HL-60 (cell line): ENCODE measurements around the gene TAGAP.
A peak's percentile ranks its signal among the peaks of the same experiment; 100 is the strongest.

Experiments
- DNase-seq, 2 experiments: peaks; one replicate each; pipeline ENCODE4 v3.0.0-alpha.2; 2010 to 2020; ENCODE audit warnings: low read depth in 1 of 2, low spot score in 1 of 2
- H3K27ac ChIP-seq: fragments of 250-450 bp; sonication (Bioruptor Pico); replicated peaks from 2 replicates; pipeline ENCODE4 v1.5.1; 2020; ENCODE audit warnings: mild to moderate bottlenecking, moderate library complexity
- H3K27me3 ChIP-seq: fragments of 250-450 bp; sonication (Bioruptor Pico); 2 replicates; pipeline ENCODE4 v1.5.1; 2021; ENCODE audit warnings: mild to moderate bottlenecking, moderate library complexity; ENCODE audit not compliant: insufficient read depth, poor library complexity, severe bottlenecking
- H3K4me3 ChIP-seq: replicated peaks from 2 replicates; pipeline ENCODE4 v1.5.1; 2011; ENCODE audit warnings: mild to moderate bottlenecking, control low read depth, low read length; ENCODE audit not compliant: insufficient read depth
- CTCF ChIP-seq: IDR thresholded peaks from one replicate; pipeline ENCODE4 v1.5.1; 2011; ENCODE audit warnings: low read length, control low read depth, inconsistent platforms; ENCODE audit not compliant: insufficient read depth
- GABPA ChIP-seq: IDR thresholded peaks from 2 replicates; pipeline ENCODE4 v1.6.1; 2012; ENCODE audit warnings: low read depth
- POLR2AphosphoS5 ChIP-seq: IDR thresholded peaks from 2 replicates; pipeline ENCODE4 v1.6.1; 2012; ENCODE audit warnings: low read depth
- REST ChIP-seq: IDR thresholded peaks from 2 replicates; pipeline ENCODE4 v1.6.1; 2012; ENCODE audit warnings: low read depth; ENCODE audit not compliant: insufficient replicate concordance
- SPI1 ChIP-seq: IDR thresholded peaks from 2 replicates; pipeline ENCODE4 v1.6.1; 2012; ENCODE audit warnings: low read depth, mild to moderate bottlenecking, borderline replicate concordance
- long read RNA-seq: library from polyadenylated mRNA; unstranded; transcript quantifications from one replicate; pipeline ENCODE4 v2.0.0, GENCODE V29; 2020

TAGAP gene
- long read RNA-seq, transcript TAGAP-203 (10 exons, 3,887 nt): major isoform, 70 of 76 reads
- long read RNA-seq, partial matches to known transcripts: 3 of 76 reads
- long read RNA-seq, other reads (novel, unspliced or antisense): 2 of 76 reads

- peak within 1 kb of the TSS; percentile 85 for H3K27ac ChIP-seq
- DNase-seq: peak; percentile 79 to 96
These were observed at the start of gene TAGAP for GRCh38 chr6:159044899-159045727. Gene TAGAP, minus strand, starts transcription at chr6:159044991. Its CDS starts 845 bp downstream, at chr6:159044146.

GRCh38 chr6:159093609-159094443, 49.0 kb upstream of the TAGAP start:
- no peak for TF ChIP-seq REST
- no peaks in the 10 kb centered on the region for H3K27me3 ChIP-seq
- DNase-seq: no peak
- peak overlapping the region; percentile 77 for H3K27ac ChIP-seq
- H3K4me3 ChIP-seq: no peak overlapping the region

More at GRCh38 chr6:159044899-159045727, at the start of gene TAGAP:
- H3K4me3 ChIP-seq: peak within 1 kb of the TSS; percentile 71
- TF ChIP-seq REST (peak; percentile 81), POLR2AphosphoS5 (peak; percentile 94), SPI1 (peak; percentile 76; the same call in 1 of the 2 replicates), CTCF (no peak), GABPA (peak; percentile 71; the same call in 1 of the 2 replicates)
- H3K27me3 ChIP-seq: no peaks in the 10 kb centered on the region

GRCh38 chr6:159092631-159093030, 47.8 kb upstream of the TAGAP start:
- H3K27me3 ChIP-seq: no peaks in the 10 kb centered on the region
- peak; percentile 64; the same call in 1 of the 2 replicates for TF ChIP-seq SPI1
- TF ChIP-seq GABPA: no peak
- DNase-seq: peak; percentile 75 to 85
- H3K27ac ChIP-seq: peak overlapping the region; percentile 77
- H3K4me3 ChIP-seq: no peak overlapping the region

- TF ChIP-seq POLR2AphosphoS5: no peak
- TF ChIP-seq SPI1: peak; percentile 50; the same call in 1 of the 2 replicates
- Histone ChIP-seq H3K27ac (peak overlapping the region; percentile 77), H3K4me3 (no peak overlapping the region), H3K27me3 (no peaks in the 10 kb centered on the region)
- DNase-seq: peak in 1 of 2 experiments; percentile 78
These were observed 46.0 kb upstream of the TAGAP start for GRCh38 chr6:159090530-159091480.
